ENCODE measurements around the gene ZNF451. TPM values are rescaled to one million over a fixed set of nuclear protein-coding genes. Genes with fewer than 3 reads are reported as not detected.

Gene ZNF451
- total RNA-seq, 2 donors from 2014 or later, result 58.1 to 72.5 TPM

- Mint-ChIP-seq H3K4me3 (no peak overlapping the region), H3K27me3 (ENCODE audit: insufficient read depth) (no peaks in the 10 kb centered on the region), H3K9me3 (no peaks in the 10 kb centered on the region), H3K27ac (no peak overlapping the region), H3K36me3 (ENCODE audit: low read depth) (peaks cover 34% of the 10 kb centered on the region), H3K4me1 (no peaks in the 10 kb centered on the region)
- 100% methylated on average over 1 to 2 of the region's 2 CpGs for WGBS, 2 experiments (ENCODE audit: insufficient coverage in 1 of 2, insufficient read length in 1 of 2)
- no peak overlapping the region for H3K9ac ChIP-seq (ENCODE audit: extremely low read depth, low read length, poor library complexity, severe bottlenecking)
- no peaks in the 10 kb centered on the region for H3K9me3 ChIP-seq (ENCODE audit: control insufficient read depth, low read length)
- H3K27me3 ChIP-seq (ENCODE audit: control insufficient read depth, insufficient read depth, low read length, poor library complexity, severe bottlenecking), result no peaks in the 10 kb centered on the region
- H3K27ac ChIP-seq (ENCODE audit: low read depth, low read length), result no peak overlapping the region
- no peak overlapping the region for H3K4me3 ChIP-seq (ENCODE audit: low read length)
- no peak for DNase-seq
- peaks cover 71% of the 10 kb centered on the region for H3K36me3 ChIP-seq (ENCODE audit: control insufficient read depth, insufficient read depth, low read length)
- TF ChIP-seq CTCF (conservative IDR thresholded peaks at IDR 0.05), result peak; percentile 35
- H3K4me1 ChIP-seq (ENCODE audit: control insufficient read depth, insufficient read depth, low read length), result no peaks in the 10 kb centered on the region
Observed at GRCh38 chr6:57190140-57190539, 100.2 kb downstream of the ZNF451 start.

GRCh38 chr6:57193177-57193576, 103.2 kb downstream of the ZNF451 start:
- Histone ChIP-seq H3K4me1 (ENCODE audit: control insufficient read depth, insufficient read depth, low read length) (no peaks in the 10 kb centered on the region), H3K9me3 (ENCODE audit: control insufficient read depth, low read length) (no peaks in the 10 kb centered on the region), H3K36me3 (ENCODE audit: control insufficient read depth, insufficient read depth, low read length) (peaks cover 47% of the 10 kb centered on the region), H3K9ac (ENCODE audit: extremely low read depth, low read length, poor library complexity, severe bottlenecking) (no peak overlapping the region), H3K27ac (ENCODE audit: low read depth, low read length) (no peak overlapping the region), H3K27me3 (ENCODE audit: control insufficient read depth, insufficient read depth, low read length, poor library complexity, severe bottlenecking) (no peaks in the 10 kb centered on the region), H3K4me3 (ENCODE audit: low read length) (no peak overlapping the region)
- no peak for TF ChIP-seq CTCF (conservative IDR thresholded peaks at IDR 0.05)
- Mint-ChIP-seq H3K27ac (no peak overlapping the region), H3K36me3 (ENCODE audit: low read depth) (peaks cover 37% of the 10 kb centered on the region), H3K4me1 (no peaks in the 10 kb centered on the region), H3K4me3 (no peak overlapping the region), H3K27me3 (ENCODE audit: insufficient read depth) (no peaks in the 10 kb centered on the region), H3K9me3 (no peaks in the 10 kb centered on the region)
- DNase-seq, result no peak

- Histone ChIP-seq H3K9me3 (ENCODE audit: control insufficient read depth, low read length) (no peaks in the 10 kb centered on the region), H3K4me1 (ENCODE audit: control insufficient read depth, insufficient read depth, low read length) (peaks cover 4% of the 10 kb centered on the region), H3K36me3 (ENCODE audit: control insufficient read depth, insufficient read depth, low read length) (peaks cover 35% of the 10 kb centered on the region), H3K9ac (ENCODE audit: extremely low read depth, low read length, poor library complexity, severe bottlenecking) (no peak overlapping the region), H3K27ac (ENCODE audit: low read depth, low read length) (no peak overlapping the region), H3K4me3 (ENCODE audit: low read length) (no peak overlapping the region), H3K27me3 (ENCODE audit: control insufficient read depth, insufficient read depth, low read length, poor library complexity, severe bottlenecking) (no peaks in the 10 kb centered on the region)
- peaks cover 38% of the 10 kb centered on the region for H3K36me3 Mint-ChIP-seq (ENCODE audit: low read depth)
- DNase-seq, result no peak
- H3K9me3 Mint-ChIP-seq, result no peaks in the 10 kb centered on the region
- 89 to 91% methylated on average over 1 to 2 of the region's 2 CpGs for WGBS, 2 experiments (ENCODE audit: insufficient coverage in 1 of 2, insufficient read length in 1 of 2)
- H3K27me3 Mint-ChIP-seq (ENCODE audit: insufficient read depth), result no peaks in the 10 kb centered on the region
- no peak overlapping the region for H3K4me3 Mint-ChIP-seq
- H3K27ac Mint-ChIP-seq, result no peak overlapping the region
- TF ChIP-seq CTCF (conservative IDR thresholded peaks at IDR 0.05), result no peak
- H3K4me1 Mint-ChIP-seq, result peaks cover 14% of the 10 kb centered on the region
Observed at GRCh38 chr6:57195457-57195856, 105.5 kb downstream of the ZNF451 start.

Measured in endodermal cell (in vitro differentiated cells).